Tibial artery (tissue), 4 donors: ENCODE measurements around the gene VAV2.

Experiments used
- DNase-seq, 2 donors: peaks; one replicate each; pipeline ENCODE4 v3.0.0-alpha.2; 2019
- H3K27ac ChIP-seq, 2 donors: fragments of 200-600 bp; sonication (generic) in 1 of 2; 1 replicate in 1 of 2; 2 replicates in 1 of 2; pipeline ENCODE4 v1.5.1; 2018 to 2019; ENCODE audit warnings: mild to moderate bottlenecking in 1 of 2
- H3K27me3 ChIP-seq, 2 donors: fragments of 200-600 bp; sonication (generic) in 1 of 2; one replicate each; pipeline versions ENCODE4 v1.5.1 to v1.6.0; 2016 to 2019
- H3K36me3 ChIP-seq, 3 donors: fragments of 200-600 bp; sonication (generic) in 2 of 3; one replicate each; pipeline ENCODE4 v1.5.1; 2016 to 2019; ENCODE audit warnings: mild to moderate bottlenecking in 2 of 3
- H3K4me1 ChIP-seq, 4 donors: fragments of 200-600 bp; sonication (generic) in 2 of 4; 1 replicate in 3 of 4; 2 replicates in 1 of 4; pipeline ENCODE4 v1.5.1; 2016 to 2019
- H3K4me3 ChIP-seq, 2 donors: fragments of 200-600 bp; sonication (generic) in 1 of 2; 1 replicate in 1 of 2; 2 replicates in 1 of 2; pipeline ENCODE4 v1.5.1; 2018 to 2019; ENCODE audit warnings: mild to moderate bottlenecking in 2 of 2
- H3K9me3 ChIP-seq, 3 donors: fragments of 200-600 bp; sonication (generic) in 1 of 3; one replicate each; pipeline ENCODE4 v1.5.1; 2016 to 2019
- CTCF ChIP-seq, 2 experiments: fragments of 200-600 bp in 1 of 2; fragments of 450-650 bp in 1 of 2; IDR thresholded peaks; one replicate each; pipeline ENCODE4 v1.5.1; 2017 to 2019; ENCODE audit warnings: antibody characterized with exemption in 2 of 2, mild to moderate bottlenecking in 1 of 2, moderate library complexity in 1 of 2
- intact Hi-C: fragments of 100-400 bp; cut with DNase I; formaldehyde crosslinking; loops from one replicate; pipeline ENCODE4 v1.15.0; 2023; ENCODE audit warnings: low total_unique reads

VAV2 gene

GRCh38 chr9:133888048-133888808, 103.9 kb downstream of the VAV2 start:
- no peak overlapping the region for H3K27ac ChIP-seq
- DNase-seq, result no peak
- H3K9me3 ChIP-seq, result no peaks in the 10 kb centered on the region
- no peaks in the 10 kb centered on the region for H3K4me1 ChIP-seq
- no peaks in the 10 kb centered on the region for H3K27me3 ChIP-seq
- intact Hi-C loops, result no loop called here
- no peaks in the 10 kb centered on the region for H3K36me3 ChIP-seq
- no peak overlapping the region for H3K4me3 ChIP-seq
- no peak for TF ChIP-seq CTCF (IDR thresholded peaks at IDR 0.05)

- intact Hi-C loops, result no loop called here
- no peaks in the 10 kb centered on the region for H3K4me1 ChIP-seq
- DNase-seq, result no peak
- H3K27me3 ChIP-seq, result no peaks in the 10 kb centered on the region
- H3K36me3 ChIP-seq, result no peaks in the 10 kb centered on the region
- H3K4me3 ChIP-seq, result no peak overlapping the region
- H3K27ac ChIP-seq, result no peak overlapping the region
- no peak for TF ChIP-seq CTCF (IDR thresholded peaks at IDR 0.05)
- no peaks in the 10 kb centered on the region for H3K9me3 ChIP-seq
Measured at GRCh38 chr9:133887540-133888047, 104.5 kb downstream of the VAV2 start.

GRCh38 chr9:133886563-133887501, 105.3 kb downstream of the VAV2 start:
- no peak for TF ChIP-seq CTCF (IDR thresholded peaks at IDR 0.05)
- Histone ChIP-seq H3K4me3 (no peak overlapping the region), H3K36me3 (no peaks in the 10 kb centered on the region), H3K9me3 (no peaks in the 10 kb centered on the region), H3K27ac (no peak overlapping the region), H3K27me3 (no peaks in the 10 kb centered on the region), H3K4me1 (peaks cover 0 to 4% (median 0%) of the 10 kb centered on the region in 4 donors)
- DNase-seq, result no peak
- intact Hi-C loops, result no loop called here

- TF ChIP-seq CTCF (IDR thresholded peaks at IDR 0.05), result no peak
- no peaks in the 10 kb centered on the region for H3K36me3 ChIP-seq
- DNase-seq, result no peak
- intact Hi-C loops, result no loop called here
- H3K9me3 ChIP-seq, result no peaks in the 10 kb centered on the region
- H3K27ac ChIP-seq, result no peak overlapping the region
- H3K27me3 ChIP-seq, result no peaks in the 10 kb centered on the region
- H3K4me1 ChIP-seq, result peaks cover 0 to 9% (median 0%) of the 10 kb centered on the region in 4 donors
- H3K4me3 ChIP-seq, result no peak overlapping the region
Measured at GRCh38 chr9:133884907-133885744, 107.0 kb downstream of the VAV2 start.
